Liver (tissue), 9 donors: ENCODE results near the gene TPD52L1. TPM values are rescaled to one million over a fixed set of nuclear protein-coding genes. Genes with fewer than 3 reads are reported as not detected.

Experiments
- DNase-seq: peaks from one replicate; pipeline ENCODE4 v3.0.0-alpha.2; 2017; ENCODE audit warnings: low spot score
- H3K27ac ChIP-seq, 2 donors: one replicate each; pipeline ENCODE4 v1.7.0; 2013; ENCODE audit warnings: inconsistent platforms in 2 of 2, low read length in 2 of 2, control low read depth in 1 of 2, low read depth in 1 of 2, mild to moderate bottlenecking in 1 of 2
- H3K27me3 ChIP-seq, 4 donors: one replicate each; pipeline versions ENCODE4 v1.6.1 to v1.7.0; 2013; ENCODE audit warnings: low read length in 3 of 4, inconsistent platforms in 1 of 4, mild to moderate bottlenecking in 1 of 4, moderate library complexity in 1 of 4; ENCODE audit not compliant: control insufficient read depth in 4 of 4, insufficient read depth in 4 of 4
- H3K36me3 ChIP-seq, 4 donors: one replicate each; pipeline versions ENCODE4 v1.6.1 to v1.7.0; 2013; ENCODE audit warnings: low read length in 3 of 4, mild to moderate bottlenecking in 3 of 4, low read depth in 1 of 4, moderate library complexity in 1 of 4; ENCODE audit not compliant: control insufficient read depth in 4 of 4, insufficient read depth in 3 of 4
- H3K4me1 ChIP-seq, 4 donors: one replicate each; pipeline versions ENCODE4 v1.6.1 to v1.7.0; 2013; ENCODE audit warnings: low read length in 3 of 4, mild to moderate bottlenecking in 3 of 4, moderate library complexity in 1 of 4; ENCODE audit not compliant: control insufficient read depth in 4 of 4, insufficient read depth in 4 of 4
- H3K4me3 ChIP-seq, 3 donors: one replicate each; pipeline versions ENCODE4 v1.6.1 to v1.7.0; 2013; ENCODE audit warnings: low read length in 3 of 3, control low read depth in 1 of 3, low read depth in 1 of 3, mild to moderate bottlenecking in 1 of 3
- H3K9ac ChIP-seq, 2 donors: one replicate each; pipeline ENCODE4 v1.7.0; 2013; ENCODE audit warnings: low read length in 2 of 2, mild to moderate bottlenecking in 2 of 2, moderate library complexity in 2 of 2, control low read depth in 1 of 2, low read depth in 1 of 2
- H3K9me3 ChIP-seq, 4 donors: one replicate each; pipeline versions ENCODE4 v1.6.1 to v1.7.0; 2013; ENCODE audit warnings: low read length in 3 of 4; ENCODE audit not compliant: control insufficient read depth in 4 of 4
- EGR1 ChIP-seq, 2 donors: IDR thresholded peaks; 2 replicates each; pipeline ENCODE4 v1.6.1; 2016 to 2018; ENCODE audit warnings: antibody characterized with exemption in 2 of 2, low read depth in 2 of 2
- FOXA2 ChIP-seq: IDR thresholded peaks from 2 replicates; pipeline ENCODE4 v1.6.1; 2016; ENCODE audit warnings: antibody characterized with exemption
- GABPA ChIP-seq, 2 donors: IDR thresholded peaks in 1 of 2; conservative IDR thresholded peaks in 1 of 2; 2 replicates each; pipeline ENCODE4 v1.6.1; 2016; ENCODE audit warnings: antibody characterized with exemption in 2 of 2, mild to moderate bottlenecking in 1 of 2, moderate library complexity in 1 of 2
- HNF4A ChIP-seq, 2 donors: conservative IDR thresholded peaks; 2 replicates each; pipeline ENCODE4 v1.6.1; 2016; ENCODE audit warnings: antibody characterized with exemption in 2 of 2, mild to moderate bottlenecking in 2 of 2
- HNF4G ChIP-seq: IDR thresholded peaks from 2 replicates; pipeline ENCODE4 v1.6.1; 2016; ENCODE audit warnings: antibody characterized with exemption
- JUND ChIP-seq, 2 donors: IDR thresholded peaks; 2 replicates each; pipeline ENCODE4 v1.6.1; 2016; ENCODE audit warnings: antibody characterized with exemption in 2 of 2
- NR2F2 ChIP-seq: IDR thresholded peaks from 2 replicates; pipeline ENCODE4 v1.6.1; 2016; ENCODE audit warnings: antibody characterized with exemption
- RXRA ChIP-seq, 2 donors: IDR thresholded peaks; 2 replicates each; pipeline ENCODE4 v1.6.1; 2017 to 2018; ENCODE audit warnings: antibody characterized with exemption in 2 of 2, mild to moderate bottlenecking in 1 of 2
- SP1 ChIP-seq: IDR thresholded peaks from 2 replicates; pipeline ENCODE4 v1.6.1; 2018; ENCODE audit warnings: antibody characterized with exemption, mild to moderate bottlenecking
- TAF1 ChIP-seq: conservative IDR thresholded peaks from 2 replicates; pipeline ENCODE4 v1.6.1; 2016; ENCODE audit warnings: antibody characterized with exemption, mild to moderate bottlenecking
- YY1 ChIP-seq: IDR thresholded peaks from 2 replicates; pipeline ENCODE4 v1.6.1; 2016; ENCODE audit warnings: antibody characterized with exemption, mild to moderate bottlenecking
- WGBS: extraction: QIAGEN DNeasy Blood & Tissue Kit; methylation state at CpG from one replicate; pipeline ENCODE4 v1.1.7; 2013; 5-methylcytosine and 5-hydroxymethylcytosine counted together
- polyA plus RNA-seq, 2 donors: library from polyadenylated mRNA; stranded (reverse) in 1 of 2; unstranded in 1 of 2; fragments of 200-250 nt in 1 of 2; fragments of >200 nt in 1 of 2; fragmentation: Nextera tagmentation in 1 of 2; extraction: Ambion mirVana in 1 of 2; gene quantifications; one replicate each; pipeline versions ENCODE4 v1.2.1 to v1.2.3, GENCODE V29; 2013 to 2015
- total RNA-seq, 2 donors: library from RNA; depleted of rRNA; stranded (reverse); fragments of >200 nt; gene quantifications; one replicate each; pipeline ENCODE4 v1.2.3, GENCODE V29; 2014
- TF ChIP-seq, protein P1 (sequence below): IDR thresholded peaks from 2 replicates; pipeline ENCODE4 v1.6.1; 2016; ENCODE audit warnings: antibody characterized with exemption
- TF ChIP-seq, protein P2 (sequence below): IDR thresholded peaks from 2 replicates; pipeline ENCODE4 v1.6.1; 2016; ENCODE audit warnings: antibody characterized with exemption, mild to moderate bottlenecking
- TF ChIP-seq, protein P3 (sequence below): IDR thresholded peaks from 2 replicates; pipeline ENCODE4 v1.6.1; 2016; ENCODE audit warnings: antibody characterized with exemption
- TF ChIP-seq, protein P4 (sequence below): IDR thresholded peaks from 2 replicates; pipeline ENCODE4 v1.6.1; 2016; ENCODE audit warnings: antibody characterized with exemption
- TF ChIP-seq, protein P5 (sequence below): fragments of 150-350 bp; IDR thresholded peaks from 2 replicates; pipeline ENCODE4 v1.5.1; 2017; ENCODE audit warnings: improper control_type of control experiment, low read depth, low read length; ENCODE audit not compliant: missing input control
- donor health status: healthy.
- donor health status: healthy.
- donor health status: healthy.
- donor health status: healthy.
- donor health status: healthy.

Gene TPD52L1
- total and polyA plus RNA-seq, 4 donors: 8.9 to 66.4 (median 56.6) TPM

DNA sequence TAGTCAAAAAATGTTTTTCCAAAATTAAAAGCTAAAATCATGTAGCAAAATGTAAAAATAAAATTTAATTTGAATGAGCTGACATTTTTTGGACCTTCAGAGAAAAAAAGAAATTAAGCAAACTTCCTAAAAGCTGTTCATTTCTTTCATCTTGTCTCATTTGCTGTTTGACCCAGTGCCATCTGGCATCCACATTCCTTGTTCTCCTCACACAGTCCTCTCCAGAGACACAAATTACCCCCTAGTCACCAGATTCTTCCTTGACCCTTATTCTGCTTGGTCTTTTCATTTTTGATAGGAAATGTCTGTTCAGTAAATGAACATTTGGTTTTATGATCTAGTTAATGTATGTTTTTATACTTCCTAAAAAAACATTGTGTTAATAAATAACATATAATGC, 93.0 kb downstream of the TPD52L1 start:
- TF ChIP-seq, protein P1, sequence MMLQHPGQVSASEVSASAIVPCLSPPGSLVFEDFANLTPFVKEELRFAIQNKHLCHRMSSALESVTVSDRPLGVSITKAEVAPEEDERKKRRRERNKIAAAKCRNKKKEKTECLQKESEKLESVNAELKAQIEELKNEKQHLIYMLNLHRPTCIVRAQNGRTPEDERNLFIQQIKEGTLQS: no peak
- TF ChIP-seq, protein P2, sequence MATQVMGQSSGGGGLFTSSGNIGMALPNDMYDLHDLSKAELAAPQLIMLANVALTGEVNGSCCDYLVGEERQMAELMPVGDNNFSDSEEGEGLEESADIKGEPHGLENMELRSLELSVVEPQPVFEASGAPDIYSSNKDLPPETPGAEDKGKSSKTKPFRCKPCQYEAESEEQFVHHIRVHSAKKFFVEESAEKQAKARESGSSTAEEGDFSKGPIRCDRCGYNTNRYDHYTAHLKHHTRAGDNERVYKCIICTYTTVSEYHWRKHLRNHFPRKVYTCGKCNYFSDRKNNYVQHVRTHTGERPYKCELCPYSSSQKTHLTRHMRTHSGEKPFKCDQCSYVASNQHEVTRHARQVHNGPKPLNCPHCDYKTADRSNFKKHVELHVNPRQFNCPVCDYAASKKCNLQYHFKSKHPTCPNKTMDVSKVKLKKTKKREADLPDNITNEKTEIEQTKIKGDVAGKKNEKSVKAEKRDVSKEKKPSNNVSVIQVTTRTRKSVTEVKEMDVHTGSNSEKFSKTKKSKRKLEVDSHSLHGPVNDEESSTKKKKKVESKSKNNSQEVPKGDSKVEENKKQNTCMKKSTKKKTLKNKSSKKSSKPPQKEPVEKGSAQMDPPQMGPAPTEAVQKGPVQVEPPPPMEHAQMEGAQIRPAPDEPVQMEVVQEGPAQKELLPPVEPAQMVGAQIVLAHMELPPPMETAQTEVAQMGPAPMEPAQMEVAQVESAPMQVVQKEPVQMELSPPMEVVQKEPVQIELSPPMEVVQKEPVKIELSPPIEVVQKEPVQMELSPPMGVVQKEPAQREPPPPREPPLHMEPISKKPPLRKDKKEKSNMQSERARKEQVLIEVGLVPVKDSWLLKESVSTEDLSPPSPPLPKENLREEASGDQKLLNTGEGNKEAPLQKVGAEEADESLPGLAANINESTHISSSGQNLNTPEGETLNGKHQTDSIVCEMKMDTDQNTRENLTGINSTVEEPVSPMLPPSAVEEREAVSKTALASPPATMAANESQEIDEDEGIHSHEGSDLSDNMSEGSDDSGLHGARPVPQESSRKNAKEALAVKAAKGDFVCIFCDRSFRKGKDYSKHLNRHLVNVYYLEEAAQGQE: no peak
- TF ChIP-seq YY1: no peak
- TF ChIP-seq, protein P3, sequence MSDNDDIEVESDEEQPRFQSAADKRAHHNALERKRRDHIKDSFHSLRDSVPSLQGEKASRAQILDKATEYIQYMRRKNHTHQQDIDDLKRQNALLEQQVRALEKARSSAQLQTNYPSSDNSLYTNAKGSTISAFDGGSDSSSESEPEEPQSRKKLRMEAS: no peak
- TF ChIP-seq, protein P4, sequence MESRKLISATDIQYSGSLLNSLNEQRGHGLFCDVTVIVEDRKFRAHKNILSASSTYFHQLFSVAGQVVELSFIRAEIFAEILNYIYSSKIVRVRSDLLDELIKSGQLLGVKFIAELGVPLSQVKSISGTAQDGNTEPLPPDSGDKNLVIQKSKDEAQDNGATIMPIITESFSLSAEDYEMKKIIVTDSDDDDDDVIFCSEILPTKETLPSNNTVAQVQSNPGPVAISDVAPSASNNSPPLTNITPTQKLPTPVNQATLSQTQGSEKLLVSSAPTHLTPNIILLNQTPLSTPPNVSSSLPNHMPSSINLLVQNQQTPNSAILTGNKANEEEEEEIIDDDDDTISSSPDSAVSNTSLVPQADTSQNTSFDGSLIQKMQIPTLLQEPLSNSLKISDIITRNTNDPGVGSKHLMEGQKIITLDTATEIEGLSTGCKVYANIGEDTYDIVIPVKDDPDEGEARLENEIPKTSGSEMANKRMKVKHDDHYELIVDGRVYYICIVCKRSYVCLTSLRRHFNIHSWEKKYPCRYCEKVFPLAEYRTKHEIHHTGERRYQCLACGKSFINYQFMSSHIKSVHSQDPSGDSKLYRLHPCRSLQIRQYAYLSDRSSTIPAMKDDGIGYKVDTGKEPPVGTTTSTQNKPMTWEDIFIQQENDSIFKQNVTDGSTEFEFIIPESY: no peak
- TF ChIP-seq JUND (IDR thresholded peaks at IDR 0.05): no peak
- no peak for TF ChIP-seq RXRA (IDR thresholded peaks at IDR 0.05)
- TF ChIP-seq SP1: no peak
- no peak for TF ChIP-seq HNF4A (conservative IDR thresholded peaks at IDR 0.05)
- TF ChIP-seq GABPA (IDR thresholded peaks at IDR 0.05 in 1 of 2, conservative IDR thresholded peaks at IDR 0.05 in 1 of 2): no peak

DNA sequence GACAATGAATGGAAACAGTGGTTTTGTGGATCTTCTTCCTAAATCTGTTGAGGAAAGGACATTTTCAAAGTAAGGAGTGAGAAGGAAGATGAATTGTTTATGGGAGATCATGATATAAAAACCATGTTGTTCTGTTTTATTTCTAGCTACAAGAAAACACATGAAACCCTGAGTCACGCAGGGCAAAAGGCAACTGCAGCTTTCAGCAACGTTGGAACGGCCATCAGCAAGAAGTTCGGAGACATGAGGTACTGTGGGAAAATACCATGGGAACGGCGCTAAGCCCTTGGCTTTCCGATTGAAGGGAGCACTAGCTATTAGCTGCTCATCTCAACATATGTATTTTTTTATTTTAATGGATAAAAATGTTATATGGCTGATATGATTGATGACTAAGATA, 94.6 kb downstream of the TPD52L1 start:
- H3K9ac ChIP-seq: no peak overlapping the region
- no peak for DNase-seq
- H3K9me3 ChIP-seq: no peaks in the 10 kb centered on the region
- no peaks in the 10 kb centered on the region for H3K27me3 ChIP-seq
- TF ChIP-seq, protein P1: no peak
- TF ChIP-seq EGR1 (IDR thresholded peaks at IDR 0.05; ENCODE audit: low read depth in 2 of 2) (no peak), TAF1 (no peak), YY1 (no peak), RXRA (IDR thresholded peaks at IDR 0.05) (no peak), FOXA2 (no peak), JUND (IDR thresholded peaks at IDR 0.05) (no peak), HNF4G (no peak), SP1 (no peak), NR2F2 (no peak)
- TF ChIP-seq, protein P5, sequence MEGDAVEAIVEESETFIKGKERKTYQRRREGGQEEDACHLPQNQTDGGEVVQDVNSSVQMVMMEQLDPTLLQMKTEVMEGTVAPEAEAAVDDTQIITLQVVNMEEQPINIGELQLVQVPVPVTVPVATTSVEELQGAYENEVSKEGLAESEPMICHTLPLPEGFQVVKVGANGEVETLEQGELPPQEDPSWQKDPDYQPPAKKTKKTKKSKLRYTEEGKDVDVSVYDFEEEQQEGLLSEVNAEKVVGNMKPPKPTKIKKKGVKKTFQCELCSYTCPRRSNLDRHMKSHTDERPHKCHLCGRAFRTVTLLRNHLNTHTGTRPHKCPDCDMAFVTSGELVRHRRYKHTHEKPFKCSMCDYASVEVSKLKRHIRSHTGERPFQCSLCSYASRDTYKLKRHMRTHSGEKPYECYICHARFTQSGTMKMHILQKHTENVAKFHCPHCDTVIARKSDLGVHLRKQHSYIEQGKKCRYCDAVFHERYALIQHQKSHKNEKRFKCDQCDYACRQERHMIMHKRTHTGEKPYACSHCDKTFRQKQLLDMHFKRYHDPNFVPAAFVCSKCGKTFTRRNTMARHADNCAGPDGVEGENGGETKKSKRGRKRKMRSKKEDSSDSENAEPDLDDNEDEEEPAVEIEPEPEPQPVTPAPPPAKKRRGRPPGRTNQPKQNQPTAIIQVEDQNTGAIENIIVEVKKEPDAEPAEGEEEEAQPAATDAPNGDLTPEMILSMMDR: no peak
- TF ChIP-seq, protein P4: no peak
- TF ChIP-seq, protein P3: no peak
- TF ChIP-seq, protein P2: no peak
- H3K36me3 ChIP-seq: peaks cover 0 to 4% (median 1%) of the 10 kb centered on the region in 4 donors
- H3K27ac ChIP-seq: no peak overlapping the region
- WGBS: 95% methylated on average over 7 of the region's 7 CpGs
- no peak overlapping the region for H3K4me3 ChIP-seq
- H3K4me1 ChIP-seq: no peaks in the 10 kb centered on the region

More for the DNA sequence above, 93.0 kb downstream of the TPD52L1 start:
- no peak for DNase-seq
- no peak overlapping the region for H3K27ac ChIP-seq
- no peak overlapping the region for H3K4me3 ChIP-seq
- H3K27me3 ChIP-seq: no peaks in the 10 kb centered on the region
- no peaks in the 10 kb centered on the region for H3K4me1 ChIP-seq
- H3K36me3 ChIP-seq: peaks cover 0 to 4% (median 0%) of the 10 kb centered on the region in 4 donors
- no peak overlapping the region for H3K9ac ChIP-seq
- no peaks in the 10 kb centered on the region for H3K9me3 ChIP-seq
